ENCODE data around the gene UCMA.
"Not testable (repeated sequence)": the region's sequence is repeated elsewhere in the genome, so short reads cannot be mapped to it uniquely, and the experiment has no call there.

The UCMA gene

DNA sequence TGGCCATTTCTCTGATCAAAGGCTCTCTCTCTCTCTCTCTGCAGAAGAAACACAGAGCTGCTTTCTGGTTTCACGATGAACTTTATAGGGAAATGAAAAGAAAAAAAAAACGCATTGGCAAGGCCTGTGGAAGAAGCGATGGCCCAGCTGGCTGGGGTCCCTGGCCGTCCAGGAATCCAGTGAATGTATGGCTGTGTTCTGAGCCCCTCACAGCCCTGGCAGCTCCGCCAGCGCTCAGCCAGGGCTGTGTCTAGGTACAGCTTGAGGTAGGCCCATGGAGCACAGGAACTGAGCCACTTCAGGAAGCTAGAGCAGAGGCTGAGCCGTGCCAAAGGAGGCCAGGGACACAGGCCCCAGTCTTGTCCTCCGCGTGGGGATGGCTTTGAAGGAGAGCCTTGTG is 13.1 kb upstream of the UCMA start:
- H2AFZ ChIP-seq (ENCODE audit: low read depth, low read length), result no peak overlapping the region
- no peak overlapping the region for H3K9ac ChIP-seq (ENCODE audit: low read depth, low read length)
- no peaks in the 10 kb centered on the region for H4K20me1 ChIP-seq (ENCODE audit: insufficient read depth, low read length)
- no peaks in the 10 kb centered on the region for H3K9me3 ChIP-seq (ENCODE audit: insufficient read depth, low read length, severe bottlenecking)
- H3K36me3 ChIP-seq (ENCODE audit: insufficient read depth, low read length), result no peaks in the 10 kb centered on the region
- H3K27me3 ChIP-seq (ENCODE audit: insufficient read depth, low read length, poor library complexity), result no peaks in the 10 kb centered on the region
- no peak overlapping the region for H3K4me2 ChIP-seq (ENCODE audit: insufficient read depth, low read length)
- TF ChIP-seq, protein P1, sequence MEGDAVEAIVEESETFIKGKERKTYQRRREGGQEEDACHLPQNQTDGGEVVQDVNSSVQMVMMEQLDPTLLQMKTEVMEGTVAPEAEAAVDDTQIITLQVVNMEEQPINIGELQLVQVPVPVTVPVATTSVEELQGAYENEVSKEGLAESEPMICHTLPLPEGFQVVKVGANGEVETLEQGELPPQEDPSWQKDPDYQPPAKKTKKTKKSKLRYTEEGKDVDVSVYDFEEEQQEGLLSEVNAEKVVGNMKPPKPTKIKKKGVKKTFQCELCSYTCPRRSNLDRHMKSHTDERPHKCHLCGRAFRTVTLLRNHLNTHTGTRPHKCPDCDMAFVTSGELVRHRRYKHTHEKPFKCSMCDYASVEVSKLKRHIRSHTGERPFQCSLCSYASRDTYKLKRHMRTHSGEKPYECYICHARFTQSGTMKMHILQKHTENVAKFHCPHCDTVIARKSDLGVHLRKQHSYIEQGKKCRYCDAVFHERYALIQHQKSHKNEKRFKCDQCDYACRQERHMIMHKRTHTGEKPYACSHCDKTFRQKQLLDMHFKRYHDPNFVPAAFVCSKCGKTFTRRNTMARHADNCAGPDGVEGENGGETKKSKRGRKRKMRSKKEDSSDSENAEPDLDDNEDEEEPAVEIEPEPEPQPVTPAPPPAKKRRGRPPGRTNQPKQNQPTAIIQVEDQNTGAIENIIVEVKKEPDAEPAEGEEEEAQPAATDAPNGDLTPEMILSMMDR (IDR thresholded peaks at IDR 0.05; ENCODE audit: borderline replicate concordance, extremely low read depth, low read length, poor library complexity, severe bottlenecking), result no peak
- TF ChIP-seq EZH2 (IDR thresholded peaks at IDR 0.05; ENCODE audit: borderline replicate concordance, low read depth, low read length, severe bottlenecking), result no peak
- no peak for DNase-seq
- H3K4me3 ChIP-seq (ENCODE audit: low read depth in 1 of 2, low read length in 2 of 2), result no peak overlapping the region
- no peaks in the 10 kb centered on the region for H3K4me1 ChIP-seq (ENCODE audit: insufficient read depth, low read length)
- no peak overlapping the region for H3K27ac ChIP-seq (ENCODE audit: low read length)
- no peaks in the 10 kb centered on the region for H3K79me2 ChIP-seq (ENCODE audit: insufficient read depth, low read length)
- ATAC-seq (ENCODE audit: insufficient read depth, low read depth), result no peak

- H3K27me3 ChIP-seq (ENCODE audit: insufficient read depth, low read length, poor library complexity); H3K79me2 ChIP-seq (ENCODE audit: insufficient read depth, low read length); H3K4me1 ChIP-seq (ENCODE audit: insufficient read depth, low read length); H3K9ac ChIP-seq (ENCODE audit: low read depth, low read length); H3K27ac ChIP-seq (ENCODE audit: low read length); H3K4me3 ChIP-seq (ENCODE audit: low read depth in 1 of 2, low read length in 2 of 2); H3K36me3 ChIP-seq (ENCODE audit: insufficient read depth, low read length); H2AFZ ChIP-seq (ENCODE audit: low read depth, low read length); H4K20me1 ChIP-seq (ENCODE audit: insufficient read depth, low read length); DNase-seq; H3K9me3 ChIP-seq (ENCODE audit: insufficient read depth, low read length, severe bottlenecking); ATAC-seq (ENCODE audit: insufficient read depth, low read depth); H3K4me2 ChIP-seq (ENCODE audit: insufficient read depth, low read length): not testable (repeated sequence)
Observed at GRCh38 chr10:13242260-13242659, 8.1 kb upstream of the UCMA start.

DNA sequence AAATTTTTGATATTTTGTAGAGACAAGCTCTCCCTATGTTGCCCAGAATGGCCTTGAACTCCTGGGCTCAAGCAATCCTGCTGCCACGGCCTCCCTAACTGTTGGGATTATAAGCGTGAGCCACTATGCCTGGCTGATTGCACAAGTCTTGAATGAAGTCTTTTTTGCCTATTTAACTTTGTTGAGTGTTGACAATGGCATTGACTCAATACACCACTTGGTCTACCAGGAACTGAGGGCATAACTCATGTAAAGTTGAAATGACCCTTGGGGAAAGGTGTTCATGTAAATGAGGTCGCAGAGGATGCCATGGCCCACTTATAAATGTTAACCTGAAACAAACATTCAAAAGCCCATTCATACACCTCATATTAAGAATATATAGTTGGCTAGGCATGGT is 7.4 kb upstream of the UCMA start:
- H3K27ac ChIP-seq (ENCODE audit: low read length), result no peak overlapping the region
- no peak overlapping the region for H2AFZ ChIP-seq (ENCODE audit: low read depth, low read length)
- no peaks in the 10 kb centered on the region for H3K79me2 ChIP-seq (ENCODE audit: insufficient read depth, low read length)
- DNase-seq (no peak), ATAC-seq (ENCODE audit: insufficient read depth, low read depth) (no peak)
- no peak for TF ChIP-seq EZH2 (IDR thresholded peaks at IDR 0.05; ENCODE audit: borderline replicate concordance, low read depth, low read length, severe bottlenecking)
- TF ChIP-seq, protein P1 (IDR thresholded peaks at IDR 0.05; ENCODE audit: borderline replicate concordance, extremely low read depth, low read length, poor library complexity, severe bottlenecking), result no peak
- no peaks in the 10 kb centered on the region for H3K4me1 ChIP-seq (ENCODE audit: insufficient read depth, low read length)
- H3K4me3 ChIP-seq (ENCODE audit: low read depth in 1 of 2, low read length in 2 of 2), result no peak overlapping the region
- H3K9me3 ChIP-seq (ENCODE audit: insufficient read depth, low read length, severe bottlenecking), result no peaks in the 10 kb centered on the region
- H4K20me1 ChIP-seq (ENCODE audit: insufficient read depth, low read length), result no peaks in the 10 kb centered on the region
- H3K4me2 ChIP-seq (ENCODE audit: insufficient read depth, low read length), result no peak overlapping the region
- H3K36me3 ChIP-seq (ENCODE audit: insufficient read depth, low read length), result no peaks in the 10 kb centered on the region
- H3K9ac ChIP-seq (ENCODE audit: low read depth, low read length), result no peak overlapping the region
- no peaks in the 10 kb centered on the region for H3K27me3 ChIP-seq (ENCODE audit: insufficient read depth, low read length, poor library complexity)

DNA sequence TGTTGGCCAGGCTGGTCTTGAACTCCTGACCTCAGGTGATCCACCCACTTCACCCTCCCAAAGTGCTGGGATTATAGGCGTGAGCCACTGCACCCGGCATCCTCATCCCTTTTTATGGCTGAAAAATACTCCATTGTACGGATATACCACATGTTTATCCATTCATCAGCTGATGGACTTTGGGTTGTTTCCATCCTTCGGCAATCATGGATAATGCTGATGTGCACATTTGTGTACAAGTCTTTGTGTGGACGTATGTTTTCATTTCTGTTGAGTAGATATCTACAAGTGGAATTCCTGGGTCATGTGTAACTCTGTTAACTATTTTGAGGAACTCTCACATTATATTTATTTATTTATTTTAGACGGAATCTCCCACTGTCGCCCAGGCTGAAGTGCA is 5.7 kb upstream of the UCMA start:
- H3K4me2 ChIP-seq (ENCODE audit: insufficient read depth, low read length), result no peak overlapping the region
- no peaks in the 10 kb centered on the region for H3K9me3 ChIP-seq (ENCODE audit: insufficient read depth, low read length, severe bottlenecking)
- H2AFZ ChIP-seq (ENCODE audit: low read depth, low read length), result no peak overlapping the region
- H3K4me3 ChIP-seq (ENCODE audit: low read depth in 1 of 2, low read length in 2 of 2), result no peak overlapping the region
- no peak overlapping the region for H3K27ac ChIP-seq (ENCODE audit: low read length)
- TF ChIP-seq, protein P1 (IDR thresholded peaks at IDR 0.05; ENCODE audit: borderline replicate concordance, extremely low read depth, low read length, poor library complexity, severe bottlenecking), result no peak
- no peak for TF ChIP-seq EZH2 (IDR thresholded peaks at IDR 0.05; ENCODE audit: borderline replicate concordance, low read depth, low read length, severe bottlenecking)
- H4K20me1 ChIP-seq (ENCODE audit: insufficient read depth, low read length), result no peaks in the 10 kb centered on the region
- H3K36me3 ChIP-seq (ENCODE audit: insufficient read depth, low read length), result no peaks in the 10 kb centered on the region
- DNase-seq (no peak), ATAC-seq (ENCODE audit: insufficient read depth, low read depth) (no peak)
- no peaks in the 10 kb centered on the region for H3K79me2 ChIP-seq (ENCODE audit: insufficient read depth, low read length)
- no peaks in the 10 kb centered on the region for H3K27me3 ChIP-seq (ENCODE audit: insufficient read depth, low read length, poor library complexity)
- H3K4me1 ChIP-seq (ENCODE audit: insufficient read depth, low read length), result no peaks in the 10 kb centered on the region
- H3K9ac ChIP-seq (ENCODE audit: low read depth, low read length), result no peak overlapping the region

All from DND-41 (cell line).